Measurements from ENCODE around the gene AP4S1. TPM values are rescaled to one million over a fixed set of nuclear protein-coding genes. Genes with fewer than 3 reads are reported as not detected.
A peak's percentile ranks its signal among the peaks of the same experiment; 100 is the strongest.
"Not testable (repeated sequence)": the region's sequence is repeated elsewhere in the genome, so short reads cannot be mapped to it uniquely, and the experiment has no call there.

Gene AP4S1, protein sequence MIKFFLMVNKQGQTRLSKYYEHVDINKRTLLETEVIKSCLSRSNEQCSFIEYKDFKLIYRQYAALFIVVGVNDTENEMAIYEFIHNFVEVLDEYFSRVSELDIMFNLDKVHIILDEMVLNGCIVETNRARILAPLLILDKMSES
- total RNA-seq = 6.7 TPM
- long read RNA-seq = 0 reads

DNA sequence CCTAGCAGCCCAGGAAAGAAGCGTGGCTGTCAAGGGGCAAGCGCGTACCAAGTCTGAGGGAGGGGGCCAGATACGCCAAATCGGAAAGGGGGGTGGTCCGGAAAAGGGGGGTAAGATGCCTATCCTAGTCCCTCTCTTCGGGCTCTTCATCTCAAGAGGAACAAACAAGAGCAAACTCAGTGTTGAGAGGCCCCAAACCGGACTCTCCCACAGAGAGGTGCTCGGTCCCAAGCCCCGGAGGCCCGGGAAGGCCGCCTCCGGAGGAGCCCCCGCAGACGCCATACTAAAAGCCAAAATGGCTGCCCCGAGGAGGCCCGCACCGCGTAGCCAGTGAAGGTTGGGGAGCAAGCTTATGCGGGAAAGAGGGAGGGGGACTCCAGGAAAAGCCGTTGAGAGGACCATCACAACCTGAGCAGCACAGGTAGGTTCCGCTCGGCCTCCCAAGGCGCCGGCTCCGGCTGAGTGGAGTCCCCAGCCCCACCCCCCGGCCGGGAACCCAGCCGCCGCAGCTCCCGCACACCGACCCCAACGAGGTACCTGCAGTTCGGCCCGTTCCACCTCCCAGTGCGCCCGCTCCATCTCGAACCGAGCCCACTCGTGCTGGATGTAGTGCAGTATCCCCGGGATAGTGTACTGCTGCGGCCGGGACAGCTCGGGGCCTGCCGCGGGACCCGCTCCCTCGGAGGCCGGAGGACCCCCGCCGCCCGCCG lies at the start of gene AP4S1:
Gene AP4S1 (plus strand): TSS at position 283 of the 710 bp plus-strand sequence. CDS start 40,548 bp downstream, outside the sequence.
- intact Hi-C loops (cut with DNase I) = no loop called here
- ATAC-seq (ENCODE audit: poor library complexity) = peak; percentile 42
- DNase-seq = peak; percentile 61

DNA sequence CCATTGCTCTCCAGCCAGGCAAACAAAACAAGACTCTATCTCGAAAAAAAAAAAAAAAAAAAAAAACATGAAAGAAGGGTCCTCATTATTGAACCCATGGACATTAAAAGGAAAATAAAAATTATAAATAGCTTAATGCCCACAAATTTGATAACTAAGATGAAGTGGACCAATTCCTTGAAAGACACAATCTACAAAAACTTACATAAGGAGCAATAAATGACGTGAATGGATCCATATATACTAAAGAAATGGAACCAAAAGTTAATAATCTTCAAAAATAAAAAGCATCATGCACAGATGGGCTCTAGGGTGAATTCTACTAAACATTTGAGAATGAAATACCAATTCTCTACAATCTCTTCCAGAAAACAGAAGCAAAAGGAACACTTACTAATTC lies 47.7 kb upstream of the AP4S1 start:
- ATAC-seq (ENCODE audit: poor library complexity) = no peak
- no peak for DNase-seq
- intact Hi-C loops (cut with DNase I) = no loop called here

DNA sequence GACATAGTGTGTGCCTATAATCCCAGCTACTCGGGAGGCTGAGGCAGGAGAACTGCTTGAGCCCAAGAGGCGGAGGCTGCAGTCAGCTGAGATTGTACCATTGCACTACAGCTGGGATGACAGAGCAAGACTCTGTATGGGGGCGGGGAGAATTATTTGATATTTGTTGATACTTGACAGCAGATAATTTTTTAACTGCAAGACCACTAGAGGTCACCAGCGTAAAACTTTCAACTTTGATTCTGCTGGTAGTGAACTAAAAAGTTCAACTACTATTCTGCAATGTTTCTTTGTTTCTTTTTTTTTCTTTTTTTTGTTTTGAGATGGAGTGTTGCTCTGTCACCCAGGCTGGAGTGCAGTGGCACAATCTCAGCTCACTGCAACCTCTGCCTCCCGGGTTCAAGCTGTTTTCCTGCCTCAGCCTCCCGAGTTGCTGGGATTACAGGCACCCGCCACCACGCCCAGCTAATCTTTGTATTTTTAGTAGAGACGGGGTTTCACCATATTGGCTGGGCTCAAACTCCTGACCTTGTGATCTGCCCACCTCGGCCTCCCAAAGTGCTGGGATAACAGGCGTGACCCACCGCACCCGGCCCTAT lies 45.2 kb upstream of the AP4S1 start:
- intact Hi-C loops (cut with DNase I) = loop anchor here (2.0 kb wide), 1 partner anchor 99 kb away; no protein-coding TSS in a partner anchor
- DNase-seq = not testable (repeated sequence)
- peak; percentile 76 for ATAC-seq (ENCODE audit: poor library complexity)

DNA sequence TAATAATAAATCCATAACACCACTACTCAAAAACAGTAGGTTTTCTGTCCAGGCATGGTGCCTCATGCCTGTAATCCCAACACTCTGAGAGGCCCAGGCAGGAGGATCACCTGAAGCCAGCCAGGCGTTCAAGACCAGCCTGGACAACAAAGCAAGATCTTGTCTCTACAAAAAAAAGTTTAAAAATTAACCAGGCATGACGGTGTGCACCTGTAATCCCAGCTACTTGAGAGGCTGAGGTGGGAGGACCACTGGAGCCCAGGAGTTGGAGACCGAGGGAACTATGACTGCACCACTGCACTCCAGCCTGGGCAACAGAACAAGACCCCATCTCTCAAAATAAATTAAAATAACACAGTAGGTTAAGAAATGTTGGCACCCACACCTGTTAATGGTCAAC lies 44.5 kb upstream of the AP4S1 start:
- intact Hi-C loops (cut with DNase I) = loop anchor here (2.0 kb wide), 1 partner anchor 98 kb away; no protein-coding TSS in a partner anchor
- no peak for DNase-seq
- no peak for ATAC-seq (ENCODE audit: poor library complexity)

DNA sequence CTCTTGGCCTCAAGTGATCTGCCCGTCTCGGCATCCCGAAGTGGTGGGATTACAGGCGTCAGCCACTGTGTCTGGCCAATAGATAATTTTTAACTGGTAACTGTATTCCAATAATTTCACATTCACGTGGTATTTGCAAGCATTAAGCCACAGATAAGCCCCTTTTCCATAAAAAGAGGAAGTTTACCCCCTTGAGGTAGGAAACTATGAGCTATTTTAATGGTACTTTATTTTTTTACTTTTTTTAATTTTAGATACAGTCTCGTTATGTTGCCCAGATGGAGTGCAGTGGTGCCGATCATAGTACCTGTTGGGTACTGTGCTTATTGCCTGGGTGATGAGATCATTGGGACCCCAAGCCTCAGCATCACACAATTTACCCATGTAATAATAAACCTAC lies 42.9 kb upstream of the AP4S1 start:
- DNase-seq = no peak
- no peak for ATAC-seq (ENCODE audit: poor library complexity)
- intact Hi-C loops (cut with DNase I) = no loop called here

DNA sequence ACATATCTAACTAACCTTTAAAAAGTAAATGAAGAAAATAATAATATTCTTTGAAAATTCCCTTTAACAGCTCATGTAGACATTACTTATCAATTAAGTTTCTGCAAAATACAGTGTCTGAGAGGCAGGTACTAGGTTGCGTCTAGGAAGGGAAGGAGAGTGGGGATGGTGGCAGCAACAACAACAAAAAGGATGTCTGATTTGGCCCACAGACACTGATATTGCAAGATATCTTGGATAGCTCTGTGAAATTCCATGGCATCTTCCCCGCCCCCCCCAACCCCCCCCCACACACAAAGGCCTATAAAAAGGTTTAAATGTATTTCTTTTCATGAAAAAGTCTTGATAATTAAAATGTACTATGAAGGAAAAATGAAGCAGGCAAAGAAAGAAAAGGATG lies 41.6 kb upstream of the AP4S1 start:
- no peak for DNase-seq
- intact Hi-C loops (cut with DNase I) = no loop called here
- ATAC-seq (ENCODE audit: poor library complexity) = no peak

DNA sequence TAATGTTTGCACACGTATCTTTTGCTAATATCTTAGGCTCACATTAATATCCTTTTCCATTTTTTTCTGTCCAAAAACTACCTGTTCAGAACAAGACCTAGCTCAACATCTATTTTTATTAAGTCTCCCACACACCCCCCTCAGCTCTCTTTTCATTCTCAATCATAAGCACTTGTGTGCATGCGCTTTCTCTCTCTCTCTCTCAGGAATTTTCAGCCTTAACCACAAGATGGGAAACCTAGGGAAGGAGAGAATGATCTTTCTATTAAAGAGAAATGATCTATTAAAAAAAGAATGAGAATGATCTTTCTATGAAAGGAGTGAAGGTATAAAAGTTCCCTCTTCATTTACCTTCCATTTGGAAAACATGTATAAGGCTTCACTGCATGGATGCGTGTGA lies 39.7 kb upstream of the AP4S1 start:
- intact Hi-C loops (cut with DNase I) = no loop called here
- ATAC-seq (ENCODE audit: poor library complexity) (no peak), DNase-seq (no peak)

DNA sequence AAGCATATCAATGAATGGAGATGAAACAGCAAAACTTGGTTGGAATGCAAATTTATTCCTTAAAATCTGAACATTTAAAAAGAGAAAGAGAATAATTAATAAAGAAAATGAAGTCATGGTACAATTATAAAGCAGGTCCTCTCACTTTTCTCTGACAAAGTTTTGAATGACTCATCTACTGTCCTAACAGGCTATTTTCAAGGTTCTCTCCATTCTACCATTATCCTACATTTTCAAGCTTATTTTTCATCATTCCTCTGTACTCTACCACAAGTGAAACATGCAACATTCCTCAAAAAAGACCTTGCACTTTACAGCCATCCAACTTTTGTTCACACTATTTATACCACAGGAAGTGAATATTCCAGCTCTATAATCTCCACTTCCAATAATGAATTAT lies 36.9 kb upstream of the AP4S1 start:
- intact Hi-C loops (cut with DNase I) = no loop called here
- no peak for ATAC-seq (ENCODE audit: poor library complexity)
- DNase-seq = no peak

DNA sequence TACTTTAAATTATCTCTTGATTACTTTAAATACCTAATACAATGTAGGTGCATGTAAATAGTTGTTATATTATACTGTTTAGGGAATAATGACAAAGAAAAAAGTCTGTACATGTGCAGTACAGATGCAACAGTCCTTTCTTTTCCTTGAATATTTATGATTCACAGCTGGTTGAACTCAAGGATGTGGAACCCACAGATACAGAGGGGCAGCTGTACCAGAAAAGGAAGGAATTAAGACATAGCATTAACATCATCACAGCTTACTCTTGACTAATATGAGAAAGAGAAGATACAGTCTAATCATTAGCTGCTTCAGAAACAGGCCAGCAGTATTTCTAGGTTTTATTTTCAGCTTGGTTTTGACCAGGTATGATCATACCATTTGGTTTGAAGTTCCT lies 34.7 kb upstream of the AP4S1 start:
- DNase-seq (no peak), ATAC-seq (ENCODE audit: poor library complexity) (no peak)
- intact Hi-C loops (cut with DNase I) = no loop called here

DNA sequence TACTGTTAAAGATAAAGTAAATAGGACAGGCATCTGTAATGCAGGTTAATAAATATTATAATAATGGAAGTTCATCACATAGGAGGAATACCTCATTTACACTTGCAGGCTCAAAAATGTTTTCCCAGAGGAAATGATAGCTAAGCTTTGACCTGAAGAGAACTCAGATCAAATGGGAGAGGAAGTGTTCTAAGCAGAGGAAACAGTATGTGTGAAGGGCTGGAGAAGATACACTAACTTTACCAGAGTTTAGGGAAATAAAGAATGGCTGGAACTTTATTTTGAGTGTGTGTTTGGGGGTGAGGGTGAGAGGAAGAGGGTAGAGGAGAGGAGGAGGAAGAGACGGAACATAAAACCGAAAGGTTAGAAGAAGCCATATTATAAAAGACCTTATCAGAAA lies 34.0 kb upstream of the AP4S1 start:
- DNase-seq (no peak), ATAC-seq (ENCODE audit: poor library complexity) (peak; percentile 25)
- intact Hi-C loops (cut with DNase I) = no loop called here

DNA sequence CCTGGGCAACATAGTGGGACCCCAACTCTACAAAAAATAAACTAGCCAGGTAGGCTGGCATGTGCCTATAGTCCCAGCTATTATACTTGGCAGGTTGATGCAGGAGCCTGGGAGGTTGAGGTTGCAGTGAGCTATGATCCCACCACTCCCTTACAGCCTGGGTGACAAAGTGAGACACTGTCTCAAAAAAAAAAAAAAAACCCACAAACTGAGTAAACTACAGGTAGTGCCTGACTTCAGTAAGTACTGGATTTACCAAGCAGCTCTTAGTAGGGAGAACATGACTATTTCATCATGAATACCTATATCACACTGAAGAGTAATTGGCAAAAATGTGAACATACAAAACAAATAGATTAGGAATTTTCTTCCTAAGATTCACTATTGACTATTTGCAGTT lies 32.4 kb upstream of the AP4S1 start:
- ATAC-seq (ENCODE audit: poor library complexity) (no peak), DNase-seq (no peak)
- intact Hi-C loops (cut with DNase I) = no loop called here

DNA sequence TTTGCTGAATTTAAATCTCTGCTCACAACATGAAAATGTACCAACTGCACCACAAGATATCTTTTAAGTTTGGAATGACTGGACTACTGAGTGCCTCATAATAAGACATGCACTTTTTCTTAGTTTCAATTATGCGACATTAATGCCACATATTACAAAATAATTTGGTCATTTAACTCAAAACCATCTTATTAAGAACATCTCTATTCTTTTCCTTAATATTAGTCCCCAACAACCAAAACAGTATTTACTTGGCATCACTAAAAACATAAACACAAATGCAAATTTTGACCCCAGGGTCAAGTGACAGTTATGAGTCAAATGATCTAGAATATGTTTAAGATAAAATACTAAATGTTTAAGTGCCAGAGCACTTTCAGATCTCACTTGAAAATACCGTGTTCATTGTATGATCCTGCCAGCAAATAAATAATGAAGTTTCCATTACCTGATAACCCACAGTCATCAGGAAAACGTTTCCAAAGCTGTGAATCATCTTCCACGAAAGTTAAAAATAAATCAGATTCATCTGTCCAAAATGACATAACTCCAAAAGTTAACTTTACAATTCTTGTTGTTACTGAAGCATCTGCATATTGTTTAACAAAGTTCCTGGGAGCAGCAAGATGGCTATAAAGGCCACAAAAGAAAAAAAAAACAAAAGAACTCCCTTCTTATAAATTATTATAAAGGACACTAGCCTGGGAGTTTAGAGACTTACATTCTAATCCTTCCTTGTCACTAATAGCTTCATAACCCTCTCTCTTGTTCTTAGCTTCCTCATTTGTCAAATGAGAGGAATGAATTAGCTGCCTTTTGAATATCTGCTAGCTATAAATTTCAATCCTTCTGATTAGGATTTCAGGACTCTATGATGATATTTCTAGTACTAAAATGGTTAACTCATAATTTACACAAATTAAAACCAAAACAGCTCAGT lies 30.5 kb upstream of the AP4S1 start:
- no peak for DNase-seq
- intact Hi-C loops (cut with DNase I) = no loop called here
- ATAC-seq (ENCODE audit: poor library complexity) = no peak

DNA sequence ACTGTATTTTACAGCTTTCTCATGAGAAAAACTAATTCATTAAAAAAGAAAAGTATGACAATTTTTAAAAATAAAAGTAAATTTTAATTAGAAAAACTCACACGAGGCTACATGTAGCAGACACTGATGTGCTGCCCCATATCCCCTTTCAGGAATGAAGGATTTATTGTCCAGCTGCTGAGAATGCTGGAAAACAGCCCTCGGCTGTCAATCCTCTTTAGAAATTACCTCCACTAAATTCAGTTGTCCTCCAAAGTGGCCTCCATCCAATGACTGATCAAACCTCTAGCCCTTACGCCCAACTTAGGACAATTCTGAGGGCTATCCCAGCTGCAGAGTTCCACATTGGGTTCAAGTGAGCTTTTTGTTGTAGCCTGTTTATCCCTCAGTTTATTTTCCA lies 29.8 kb upstream of the AP4S1 start:
- no peak for DNase-seq
- intact Hi-C loops (cut with DNase I) = no loop called here
- peak; percentile 14 for ATAC-seq (ENCODE audit: poor library complexity)

DNA sequence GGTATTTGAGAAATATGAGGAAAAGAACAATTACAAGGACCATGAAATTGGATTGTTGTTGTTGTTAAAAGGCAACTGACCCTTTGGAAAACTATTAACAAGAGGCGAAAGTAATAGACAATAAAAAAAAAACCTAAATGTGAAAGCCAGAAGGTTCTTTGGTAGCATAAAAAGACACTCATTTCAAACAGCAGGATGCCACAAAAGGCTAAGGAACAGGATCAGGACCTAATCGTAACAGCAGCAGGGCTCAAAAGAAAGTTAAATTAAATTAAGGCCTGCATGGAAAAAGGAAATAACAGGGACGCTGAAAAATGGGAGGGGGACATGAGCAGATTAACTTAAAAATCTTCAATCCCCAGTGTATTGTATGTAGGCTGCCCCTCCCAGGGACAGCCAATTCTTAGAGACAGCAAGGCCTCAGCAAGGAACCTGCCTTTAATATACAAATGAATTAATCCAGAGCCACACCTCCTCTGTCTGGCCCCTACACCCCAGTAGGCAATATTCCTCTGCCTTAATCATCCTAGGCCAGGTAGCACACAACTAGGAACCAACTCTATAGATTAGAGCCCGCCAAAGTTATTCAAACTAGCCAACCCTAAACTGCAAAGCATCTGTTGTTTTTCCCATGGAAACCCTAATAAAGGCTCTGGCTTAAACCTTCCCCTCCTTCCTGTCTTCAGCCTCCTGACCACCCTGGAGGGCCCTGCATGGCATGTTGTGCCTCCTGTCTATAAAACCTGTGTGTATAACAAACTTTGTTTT lies 28.4 kb upstream of the AP4S1 start:
- no peak for DNase-seq
- intact Hi-C loops (cut with DNase I) = no loop called here
- no peak for ATAC-seq (ENCODE audit: poor library complexity)

DNA sequence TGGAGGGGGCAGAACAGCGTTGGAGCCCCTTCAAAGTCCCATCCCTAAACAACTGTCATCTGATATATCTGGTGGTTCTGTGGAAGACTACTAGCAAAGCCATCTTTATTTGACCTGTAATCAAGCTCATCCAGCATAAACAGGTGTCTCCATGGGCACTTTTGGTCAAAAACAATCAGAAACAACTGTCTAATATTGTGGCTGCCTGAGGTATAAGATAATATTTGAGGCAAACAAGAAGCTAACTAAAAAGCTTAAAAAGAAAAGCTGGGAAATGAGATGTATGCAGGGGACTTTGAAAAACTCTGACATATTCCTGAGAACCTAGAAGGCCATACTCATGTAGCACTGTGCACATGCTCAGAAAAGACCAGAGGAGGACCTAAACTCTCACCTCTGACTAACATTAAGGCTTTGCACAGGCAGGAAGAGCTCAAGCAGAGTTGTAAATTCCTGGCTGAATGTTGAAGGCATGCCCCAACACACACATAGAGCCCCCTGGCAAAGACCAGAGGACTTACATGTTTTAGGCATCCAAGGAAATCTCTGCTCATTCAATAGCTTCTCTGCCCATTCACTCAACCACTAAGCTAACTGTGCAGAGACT lies 27.2 kb upstream of the AP4S1 start:
- ATAC-seq (ENCODE audit: poor library complexity) (no peak), DNase-seq (no peak)
- intact Hi-C loops (cut with DNase I) = no loop called here

DNA sequence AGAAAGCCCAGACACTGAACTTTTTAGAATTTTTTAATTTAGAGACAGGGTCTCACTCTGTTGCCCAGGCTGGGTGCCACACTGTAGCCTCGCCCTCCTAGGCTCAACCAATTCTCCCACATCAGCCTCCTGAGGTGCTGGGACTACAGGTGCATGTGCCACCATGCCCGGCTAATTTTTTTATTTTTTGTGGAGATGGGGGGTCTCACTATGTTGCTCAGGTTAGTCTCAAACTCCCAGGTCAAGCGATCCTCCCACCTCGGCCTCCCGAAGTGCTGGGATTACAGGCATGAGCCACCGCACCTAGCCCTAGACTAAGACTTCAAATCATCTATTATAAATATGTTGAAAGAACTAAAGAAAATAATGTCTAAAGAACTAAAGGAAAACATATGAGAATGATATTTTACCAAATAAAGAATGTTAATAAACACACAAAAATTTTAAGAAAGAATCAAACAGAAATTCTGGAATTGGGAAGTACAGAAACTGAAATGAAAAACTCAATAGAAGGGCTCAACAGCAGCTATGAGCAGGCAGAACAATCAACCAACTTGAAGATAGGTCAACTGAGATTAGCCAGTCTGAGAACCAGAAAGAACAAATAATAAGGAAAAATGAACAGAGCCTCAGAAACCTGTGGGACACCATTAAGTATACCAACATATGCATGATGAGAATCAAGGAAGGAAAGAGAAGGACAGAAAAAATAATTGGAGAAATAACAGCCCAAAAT lies 26.2 kb upstream of the AP4S1 start:
- intact Hi-C loops (cut with DNase I) = no loop called here
- no peak for DNase-seq

DNA sequence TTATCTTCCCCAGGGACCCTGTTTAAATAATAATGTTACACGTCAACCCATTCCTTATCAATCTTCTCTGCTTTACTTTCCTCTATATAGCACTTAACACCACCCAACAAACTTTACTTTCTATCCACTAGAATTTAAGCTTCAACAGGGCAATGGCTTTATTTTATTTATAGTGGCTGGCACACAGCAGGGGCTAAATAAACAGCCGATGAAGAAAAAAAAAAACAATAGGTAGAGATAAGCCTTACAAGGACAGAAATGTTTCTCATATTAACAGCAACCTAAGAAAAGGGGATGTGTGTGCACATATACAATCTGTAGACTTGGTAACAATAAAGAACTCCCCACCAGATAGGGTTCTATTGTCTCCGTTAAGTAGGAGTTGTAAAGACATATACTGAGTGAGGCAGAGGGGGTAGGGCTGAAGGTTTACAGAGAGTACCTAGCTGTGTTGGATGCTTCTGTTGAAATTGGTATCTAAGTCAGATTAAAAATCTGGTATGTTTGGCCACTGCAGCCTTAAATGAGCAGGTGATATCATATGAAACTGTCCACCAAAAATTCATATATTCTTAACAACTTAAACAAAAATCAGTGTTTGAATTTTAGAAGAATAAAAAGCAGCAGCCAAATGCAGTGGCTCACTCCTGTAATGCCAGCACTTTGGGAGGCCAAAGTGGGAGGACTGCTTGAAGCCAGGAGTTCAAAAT lies 24.7 kb upstream of the AP4S1 start:
- no peak for ATAC-seq (ENCODE audit: poor library complexity)
- no peak for DNase-seq
- intact Hi-C loops (cut with DNase I) = no loop called here

More for the DNA sequence above, 26.2 kb upstream of the AP4S1 start:
- ATAC-seq (ENCODE audit: poor library complexity) = no peak

Data from Right ventricle myocardium superior (tissue), 1 donor.